Measurements from ENCODE around the gene SMC6. TPM values are rescaled to one million over a fixed set of nuclear protein-coding genes. Genes with fewer than 3 reads are reported as not detected.

The SMC6 gene
- total RNA-seq, 1 experiment from 2014 or later, result 40.3 TPM

DNA sequence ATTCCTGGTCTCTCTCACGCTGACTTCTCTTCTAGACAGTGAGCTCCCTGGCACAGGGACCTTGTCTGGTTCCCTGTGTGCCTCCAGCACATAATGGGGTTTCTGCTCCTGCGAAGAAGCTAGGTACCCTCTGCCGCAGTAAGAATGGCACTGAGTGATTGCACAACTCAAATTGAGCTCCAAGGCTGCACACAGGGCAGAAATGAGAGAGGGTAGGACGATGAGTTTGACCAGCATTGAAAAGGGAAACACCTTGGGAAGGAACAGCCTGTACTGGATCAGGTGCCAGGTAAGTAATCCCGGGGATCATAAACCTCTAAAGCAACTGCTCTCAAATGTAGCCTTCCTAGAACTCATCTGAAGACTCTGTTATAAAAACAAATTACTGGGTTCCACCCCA, 41.7 kb upstream of the SMC6 start:
- peaks cover 13% of the 10 kb centered on the region for H3K27me3 Mint-ChIP-seq (ENCODE audit: low read depth)
- H4K20me1 ChIP-seq (ENCODE audit: control insufficient read depth, insufficient read depth, insufficient read length), result no peaks in the 10 kb centered on the region
- H3K27me3 ChIP-seq (ENCODE audit: insufficient read depth, low read length), result no peaks in the 10 kb centered on the region
- TF ChIP-seq, protein P1, sequence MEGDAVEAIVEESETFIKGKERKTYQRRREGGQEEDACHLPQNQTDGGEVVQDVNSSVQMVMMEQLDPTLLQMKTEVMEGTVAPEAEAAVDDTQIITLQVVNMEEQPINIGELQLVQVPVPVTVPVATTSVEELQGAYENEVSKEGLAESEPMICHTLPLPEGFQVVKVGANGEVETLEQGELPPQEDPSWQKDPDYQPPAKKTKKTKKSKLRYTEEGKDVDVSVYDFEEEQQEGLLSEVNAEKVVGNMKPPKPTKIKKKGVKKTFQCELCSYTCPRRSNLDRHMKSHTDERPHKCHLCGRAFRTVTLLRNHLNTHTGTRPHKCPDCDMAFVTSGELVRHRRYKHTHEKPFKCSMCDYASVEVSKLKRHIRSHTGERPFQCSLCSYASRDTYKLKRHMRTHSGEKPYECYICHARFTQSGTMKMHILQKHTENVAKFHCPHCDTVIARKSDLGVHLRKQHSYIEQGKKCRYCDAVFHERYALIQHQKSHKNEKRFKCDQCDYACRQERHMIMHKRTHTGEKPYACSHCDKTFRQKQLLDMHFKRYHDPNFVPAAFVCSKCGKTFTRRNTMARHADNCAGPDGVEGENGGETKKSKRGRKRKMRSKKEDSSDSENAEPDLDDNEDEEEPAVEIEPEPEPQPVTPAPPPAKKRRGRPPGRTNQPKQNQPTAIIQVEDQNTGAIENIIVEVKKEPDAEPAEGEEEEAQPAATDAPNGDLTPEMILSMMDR (conservative IDR thresholded peaks at IDR 0.05), result no peak
- no peak overlapping the region for H3K27ac ChIP-seq (ENCODE audit: insufficient read length, low read depth, low read length)
- H3K4me2 ChIP-seq (ENCODE audit: insufficient read depth, insufficient read length, low read length), result no peak overlapping the region
- no peak overlapping the region for H3K9ac ChIP-seq (ENCODE audit: extremely low read depth, insufficient read length, low read length)
- H4K91ac ChIP-seq (ENCODE audit: insufficient read length, low read depth, low read length), result no peak overlapping the region
- no peak overlapping the region for H2BK12ac ChIP-seq (ENCODE audit: insufficient read length, low read depth, low read length)
- no peaks in the 10 kb centered on the region for H3K79me2 ChIP-seq (ENCODE audit: insufficient read depth, low read length)
- H2AFZ ChIP-seq (ENCODE audit: low read length), result no peak overlapping the region
- no peak overlapping the region for H3K27ac Mint-ChIP-seq
- no peak overlapping the region for H3K18ac ChIP-seq (ENCODE audit: insufficient read length, low read depth, low read length)
- no peak overlapping the region for H3K56ac ChIP-seq (ENCODE audit: insufficient read length, low read depth, low read length)
- H3K4me3 Mint-ChIP-seq, result no peak overlapping the region
- H2BK15ac ChIP-seq (ENCODE audit: low read depth, low read length), result no peak overlapping the region
- no peaks in the 10 kb centered on the region for H3K9me3 ChIP-seq (ENCODE audit: control insufficient read depth, low read depth, low read length)
- H4K5ac ChIP-seq (ENCODE audit: insufficient read length, low read depth, low read length), result no peak overlapping the region
- no peak overlapping the region for H3T11ph ChIP-seq (ENCODE audit: low read length)
- H2AK5ac ChIP-seq (ENCODE audit: insufficient read length, low read length), result no peak overlapping the region
- H3K36me3 Mint-ChIP-seq (ENCODE audit: insufficient read depth in 1 of 3, low read depth in 3 of 3), result no peaks in the 10 kb centered on the region
- H2BK20ac ChIP-seq (ENCODE audit: low read depth, low read length, poor library complexity, severe bottlenecking), result no peak overlapping the region
- H3K79me1 ChIP-seq (ENCODE audit: insufficient read depth, low read depth, low read length, poor library complexity, severe bottlenecking), result no peaks in the 10 kb centered on the region
- H3K9me3 Mint-ChIP-seq, result no peaks in the 10 kb centered on the region
- H3K23me2 ChIP-seq (ENCODE audit: insufficient read length, low read depth, low read length, poor library complexity, severe bottlenecking), result no peaks in the 10 kb centered on the region
- WGBS (ENCODE audit: extremely low coverage, insufficient read length, low lambda C conversion rate), result no CpG with 5 or more reads among the region's 5 CpGs
- DNase-seq, result no peak
- peaks cover 2 to 8% of the 10 kb centered on the region in 2 experiments; a peak in 3 of 4 replicates for H3K4me1 Mint-ChIP-seq
- H2BK120ac ChIP-seq (ENCODE audit: low read depth, low read length, poor library complexity, severe bottlenecking), result no peak overlapping the region
- H4K8ac ChIP-seq (replicated peaks; ENCODE audit: insufficient read length, low read depth, low read length), result no peak overlapping the region
- no peak overlapping the region for H3K23ac ChIP-seq (ENCODE audit: insufficient read length, low read depth, low read length)
- H3K4me1 ChIP-seq (ENCODE audit: insufficient read depth, low read length), result no peaks in the 10 kb centered on the region
- no peak overlapping the region for H3K4ac ChIP-seq (ENCODE audit: low read depth, low read length)
- no peak overlapping the region for H3K14ac ChIP-seq (ENCODE audit: insufficient read depth, low read length)
- H2BK5ac ChIP-seq (ENCODE audit: insufficient read length, low read length), result no peak overlapping the region
